Measurements from ENCODE around the gene SFT2D2.
"Not testable (repeated sequence)": the region's sequence is repeated elsewhere in the genome, so short reads cannot be mapped to it uniquely, and the experiment has no call there.

Gene SFT2D2

GRCh38 chr1:168225476-168226190, at the start of gene SFT2D2:
SFT2D2 (plus strand) TSS chr1:168226004; CDS start chr1:168226080, 76 bp downstream.
- DNase-seq (ENCODE audit: low spot score): peak; percentile 73

- no peak for DNase-seq (ENCODE audit: low spot score)
These were observed 47.6 kb upstream of the SFT2D2 start for GRCh38 chr1:168178227-168178637.

GRCh38 chr1:168178638-168179437, 47.0 kb upstream of the SFT2D2 start, which contains the start of gene TIPRL:
TIPRL (plus strand) TSS chr1:168178962; CDS start chr1:168179078, 116 bp downstream.
- peak; percentile 90 for DNase-seq (ENCODE audit: low spot score)

- no peak for DNase-seq (ENCODE audit: low spot score)
These were observed 46.2 kb upstream of the SFT2D2 start for GRCh38 chr1:168179438-168180147.

- no peak for DNase-seq (ENCODE audit: low spot score)
These were observed 45.7 kb upstream of the SFT2D2 start for GRCh38 chr1:168180148-168180524.

- DNase-seq (ENCODE audit: low spot score): not testable (repeated sequence)
These were observed 44.6 kb upstream of the SFT2D2 start for GRCh38 chr1:168181063-168181720.

- DNase-seq (ENCODE audit: low spot score): no peak
These were observed 38.6 kb upstream of the SFT2D2 start for GRCh38 chr1:168187177-168187576.

GRCh38 chr1:168190403-168190802, 35.4 kb upstream of the SFT2D2 start:
- DNase-seq (ENCODE audit: low spot score): no peak

GRCh38 chr1:168195199-168196135, 30.3 kb upstream of the SFT2D2 start:
- DNase-seq (ENCODE audit: low spot score): no peak

GRCh38 chr1:168199056-168199455, 26.7 kb upstream of the SFT2D2 start:
- no peak for DNase-seq (ENCODE audit: low spot score)

GRCh38 chr1:168202941-168203654, 22.7 kb upstream of the SFT2D2 start:
- no peak for DNase-seq (ENCODE audit: low spot score)

GRCh38 chr1:168206111-168206510, 19.7 kb upstream of the SFT2D2 start:
- no peak for DNase-seq (ENCODE audit: low spot score)

- DNase-seq (ENCODE audit: low spot score): not testable (repeated sequence)
These were observed 18.1 kb upstream of the SFT2D2 start for GRCh38 chr1:168207673-168208072.

GRCh38 chr1:168210312-168210711, 15.5 kb upstream of the SFT2D2 start:
- no peak for DNase-seq (ENCODE audit: low spot score)

- no peak for DNase-seq (ENCODE audit: low spot score)
These were observed 12.5 kb upstream of the SFT2D2 start for GRCh38 chr1:168213349-168213748.

- DNase-seq (ENCODE audit: low spot score): no peak
These were observed 9.6 kb upstream of the SFT2D2 start for GRCh38 chr1:168216171-168216570.

GRCh38 chr1:168217664-168218063, 8.1 kb upstream of the SFT2D2 start:
- DNase-seq (ENCODE audit: low spot score): no peak

- DNase-seq (ENCODE audit: low spot score): no peak
These were observed 7.1 kb upstream of the SFT2D2 start for GRCh38 chr1:168218658-168219057.

- no peak for DNase-seq (ENCODE audit: low spot score)
These were observed 5.3 kb upstream of the SFT2D2 start for GRCh38 chr1:168220470-168220871.

GRCh38 chr1:168221275-168221674, 4.5 kb upstream of the SFT2D2 start:
- no peak for DNase-seq (ENCODE audit: low spot score)
